ENCODE results near the gene RAP2A. TPM values are rescaled to one million over a fixed set of nuclear protein-coding genes. Genes with fewer than 3 reads are reported as not detected.

Gene RAP2A
- total and polyA plus RNA-seq, 4 donors = 7.5 to 46.0 (median 23.7) TPM

DNA sequence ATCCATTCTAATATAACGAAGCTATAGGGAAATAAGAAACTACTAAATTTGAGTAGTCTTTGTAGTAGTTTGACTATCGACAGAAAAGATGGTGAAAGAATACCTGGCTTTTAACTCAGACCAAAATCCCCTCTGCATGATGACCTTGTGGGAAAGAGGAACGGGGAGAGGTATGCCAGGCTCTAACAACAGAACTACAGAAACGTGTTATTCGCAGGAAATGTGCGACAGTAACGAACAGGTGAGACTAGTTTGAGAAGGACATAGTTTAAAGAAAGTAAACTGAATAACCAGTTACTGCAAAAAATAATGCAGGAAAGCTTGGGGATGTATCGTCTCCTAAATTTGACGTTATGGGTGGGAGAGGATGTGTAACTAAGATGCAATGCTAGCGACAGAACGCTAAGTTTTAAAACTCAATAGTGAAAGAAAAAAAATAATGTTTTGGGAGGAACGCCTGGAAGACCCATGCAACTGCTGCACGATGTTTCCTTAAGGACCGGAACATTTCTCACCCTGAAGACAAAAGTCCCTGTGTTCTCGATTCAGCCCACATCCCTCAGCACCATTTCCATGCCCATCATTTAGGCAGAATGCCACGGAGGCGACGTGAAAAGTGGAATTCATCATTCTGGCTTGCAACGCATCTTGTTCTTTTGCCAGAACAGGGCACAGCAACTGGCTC, 1.6 kb upstream of the RAP2A start:
- DNase-seq (no peak), ATAC-seq (ENCODE audit: insufficient read depth, low FRiP score) (no peak)
- no peaks in the 10 kb centered on the region for H3K27me3 ChIP-seq (ENCODE audit: control insufficient read depth in 3 of 3, insufficient read depth in 3 of 3, low read length in 2 of 3)
- TF ChIP-seq, protein P1, sequence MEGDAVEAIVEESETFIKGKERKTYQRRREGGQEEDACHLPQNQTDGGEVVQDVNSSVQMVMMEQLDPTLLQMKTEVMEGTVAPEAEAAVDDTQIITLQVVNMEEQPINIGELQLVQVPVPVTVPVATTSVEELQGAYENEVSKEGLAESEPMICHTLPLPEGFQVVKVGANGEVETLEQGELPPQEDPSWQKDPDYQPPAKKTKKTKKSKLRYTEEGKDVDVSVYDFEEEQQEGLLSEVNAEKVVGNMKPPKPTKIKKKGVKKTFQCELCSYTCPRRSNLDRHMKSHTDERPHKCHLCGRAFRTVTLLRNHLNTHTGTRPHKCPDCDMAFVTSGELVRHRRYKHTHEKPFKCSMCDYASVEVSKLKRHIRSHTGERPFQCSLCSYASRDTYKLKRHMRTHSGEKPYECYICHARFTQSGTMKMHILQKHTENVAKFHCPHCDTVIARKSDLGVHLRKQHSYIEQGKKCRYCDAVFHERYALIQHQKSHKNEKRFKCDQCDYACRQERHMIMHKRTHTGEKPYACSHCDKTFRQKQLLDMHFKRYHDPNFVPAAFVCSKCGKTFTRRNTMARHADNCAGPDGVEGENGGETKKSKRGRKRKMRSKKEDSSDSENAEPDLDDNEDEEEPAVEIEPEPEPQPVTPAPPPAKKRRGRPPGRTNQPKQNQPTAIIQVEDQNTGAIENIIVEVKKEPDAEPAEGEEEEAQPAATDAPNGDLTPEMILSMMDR (IDR thresholded peaks at IDR 0.05; ENCODE audit: control extremely low read depth, extremely low read depth) = no peak
- H3K4me3 ChIP-seq = peak overlapping the region; percentile 66
- H3K9ac ChIP-seq (ENCODE audit: insufficient read depth in 1 of 2, low read length in 2 of 2) = peak overlapping the region; percentile 17 to 94
- peaks cover 0 to 4% (median 0%) of the 10 kb centered on the region in 4 donors for H3K36me3 ChIP-seq (ENCODE audit: control insufficient read depth in 4 of 4, insufficient read depth in 4 of 4, low read length in 4 of 4)
- WGBS, 2 donors = 8 to 9% methylated on average over 19 of the region's 19 CpGs
- H3K9me3 ChIP-seq (ENCODE audit: control insufficient read depth in 4 of 4, insufficient read depth in 3 of 4, low read length in 3 of 4) = no peaks in the 10 kb centered on the region
- H3K27ac ChIP-seq (ENCODE audit: low read depth in 1 of 2, low read length in 1 of 2) = peak overlapping the region; percentile 78 to 85
- peaks cover 0 to 41% (median 0%) of the 10 kb centered on the region in 5 donors for H3K4me1 ChIP-seq (ENCODE audit: control insufficient read depth in 5 of 5, insufficient read depth in 5 of 5, low read length in 5 of 5)

DNA sequence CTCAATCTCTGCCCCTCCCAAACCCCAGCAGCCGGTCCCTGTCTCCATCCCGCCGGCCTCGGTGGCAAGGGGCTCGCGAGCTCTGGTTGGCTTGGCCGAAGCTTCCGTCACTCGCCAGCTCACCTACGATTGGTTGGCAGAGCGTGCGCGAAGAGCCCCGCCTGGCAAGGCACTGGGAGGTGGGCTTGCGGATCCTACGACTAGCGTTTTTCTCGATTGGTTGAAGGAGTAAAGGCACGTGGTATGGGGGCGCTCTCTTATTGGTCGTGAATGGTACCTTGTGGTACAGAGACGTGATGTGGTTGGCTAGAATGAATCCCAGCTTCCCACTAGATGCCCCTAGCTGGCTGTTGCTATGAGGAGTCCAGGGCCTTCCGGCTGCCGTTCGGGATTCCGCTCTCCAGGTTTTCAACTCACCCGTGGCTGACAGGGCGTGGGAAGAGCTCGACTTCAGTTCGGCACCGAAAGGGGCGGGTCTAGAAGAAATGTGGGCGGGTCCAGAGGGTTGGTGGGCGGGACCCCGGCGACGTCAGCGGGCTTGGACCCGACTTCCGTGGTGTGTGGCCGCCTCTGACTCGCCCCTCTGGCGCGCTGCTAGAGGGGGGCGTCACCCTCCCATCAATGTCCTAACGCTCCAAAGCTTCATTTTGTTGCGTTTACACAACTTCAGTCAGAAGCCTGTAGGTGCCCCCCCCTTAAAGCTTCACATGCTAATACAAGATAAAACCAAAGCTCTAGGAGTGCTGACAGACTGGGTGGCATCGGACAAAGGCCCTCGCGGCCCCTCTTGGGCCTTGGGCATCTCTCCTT, 847 bp upstream of the RAP2A start:
- Histone ChIP-seq H3K9ac (ENCODE audit: insufficient read depth in 1 of 2, low read length in 2 of 2) (peak overlapping the region; percentile 95 to 100), H3K4me1 (ENCODE audit: control insufficient read depth in 5 of 5, insufficient read depth in 5 of 5, low read length in 5 of 5) (peaks cover 0 to 47% (median 1%) of the 10 kb centered on the region in 5 donors), H3K27me3 (ENCODE audit: control insufficient read depth in 3 of 3, insufficient read depth in 3 of 3, low read length in 2 of 3) (no peaks in the 10 kb centered on the region), H3K27ac (ENCODE audit: low read depth in 1 of 2, low read length in 1 of 2) (peak overlapping the region; percentile 98 to 100), H3K36me3 (ENCODE audit: control insufficient read depth in 4 of 4, insufficient read depth in 4 of 4, low read length in 4 of 4) (peaks cover 0 to 9% (median 1%) of the 10 kb centered on the region in 4 donors), H3K9me3 (ENCODE audit: control insufficient read depth in 4 of 4, insufficient read depth in 3 of 4, low read length in 3 of 4) (no peaks in the 10 kb centered on the region), H3K4me3 (peak overlapping the region; percentile 92)
- TF ChIP-seq, protein P1 (IDR thresholded peaks at IDR 0.05; ENCODE audit: control extremely low read depth, extremely low read depth) = no peak
- ATAC-seq (ENCODE audit: insufficient read depth, low FRiP score) = peak; percentile 93
- WGBS, 2 donors = 0% methylated on average over 50 of the region's 50 CpGs
- DNase-seq = peak; percentile 100

DNA sequence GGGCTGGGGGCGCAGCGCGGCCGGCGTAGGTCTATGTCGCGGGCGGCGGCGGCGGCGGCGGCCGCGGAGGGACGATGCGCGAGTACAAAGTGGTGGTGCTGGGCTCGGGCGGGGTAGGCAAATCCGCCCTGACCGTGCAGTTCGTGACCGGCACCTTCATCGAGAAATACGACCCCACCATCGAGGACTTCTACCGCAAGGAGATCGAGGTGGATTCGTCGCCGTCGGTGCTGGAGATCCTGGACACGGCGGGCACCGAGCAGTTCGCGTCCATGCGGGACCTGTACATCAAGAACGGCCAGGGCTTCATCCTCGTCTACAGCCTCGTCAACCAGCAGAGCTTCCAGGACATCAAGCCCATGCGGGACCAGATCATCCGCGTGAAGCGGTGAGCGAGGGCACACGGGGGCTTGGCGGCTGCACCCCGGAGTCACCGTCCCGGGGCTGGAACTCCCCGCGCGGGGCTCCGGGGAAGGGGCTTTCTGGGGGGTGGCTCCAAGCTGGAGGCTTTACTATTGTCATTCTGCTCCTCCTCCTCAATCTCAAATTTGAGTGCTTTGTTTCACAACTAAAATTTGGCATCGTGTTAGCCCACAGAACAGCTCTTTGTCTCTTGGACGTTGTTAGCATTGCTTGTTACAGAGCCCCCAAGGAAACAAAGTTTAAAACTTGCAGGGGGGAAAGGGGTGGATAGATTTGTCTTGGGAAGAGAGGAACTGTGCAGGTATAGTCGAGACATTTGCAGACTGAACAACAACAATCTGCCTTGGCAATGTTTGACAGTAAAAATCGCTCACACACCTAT, 630 bp downstream of the RAP2A start:
- H3K27me3 ChIP-seq (ENCODE audit: control insufficient read depth in 3 of 3, insufficient read depth in 3 of 3, low read length in 2 of 3) = no peaks in the 10 kb centered on the region
- H3K9ac ChIP-seq (ENCODE audit: insufficient read depth in 1 of 2, low read length in 2 of 2) = peak overlapping the region; percentile 69 to 92
- DNase-seq = peak; percentile 63 to 82 (median 80)

More for the DNA sequence above, 630 bp downstream of the RAP2A start:
- Histone ChIP-seq H3K4me3 (peak overlapping the region; percentile 71), H3K9me3 (ENCODE audit: control insufficient read depth in 4 of 4, insufficient read depth in 3 of 4, low read length in 3 of 4) (no peaks in the 10 kb centered on the region), H3K36me3 (ENCODE audit: control insufficient read depth in 4 of 4, insufficient read depth in 4 of 4, low read length in 4 of 4) (peaks cover 0 to 9% (median 4%) of the 10 kb centered on the region in 4 donors), H3K27ac (ENCODE audit: low read depth in 1 of 2, low read length in 1 of 2) (peak overlapping the region; percentile 81 to 91), H3K4me1 (ENCODE audit: control insufficient read depth in 5 of 5, insufficient read depth in 5 of 5, low read length in 5 of 5) (peaks cover 0 to 58% (median 12%) of the 10 kb centered on the region in 5 donors)
- ATAC-seq (ENCODE audit: insufficient read depth, low FRiP score) = no peak
- 1% methylated on average over 39 to 60 of the region's 60 CpGs for WGBS, 2 donors
- TF ChIP-seq, protein P1 (IDR thresholded peaks at IDR 0.05; ENCODE audit: control extremely low read depth, extremely low read depth) = no peak
